Measurements from ENCODE around the gene EGFR.
A peak's percentile ranks its signal among the peaks of the same experiment; 100 is the strongest.

Gene EGFR

GRCh38 chr7:55065511-55066229 is 46.9 kb downstream of the EGFR start:
- DNase-seq = no peak

DNA sequence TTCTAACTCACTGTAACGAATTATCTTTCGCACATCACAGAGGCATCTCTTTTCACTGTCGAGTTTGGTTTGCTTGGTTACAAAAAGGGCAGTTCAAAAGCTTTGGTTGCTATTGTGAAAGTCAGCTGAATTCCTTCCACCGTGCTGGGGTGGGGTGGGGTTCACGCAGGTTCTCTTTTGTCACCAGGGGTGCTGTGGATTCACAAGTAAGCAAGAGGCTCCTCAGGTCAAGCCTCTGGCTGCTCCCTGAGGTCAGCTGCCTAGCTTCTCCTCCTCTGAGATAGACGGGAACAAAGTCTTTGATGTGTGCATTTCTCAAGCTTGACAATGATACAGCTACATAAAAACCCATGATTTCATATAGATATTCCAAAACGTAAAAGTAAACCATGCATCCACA is 47.7 kb downstream of the EGFR start:
- no peak for DNase-seq

DNA sequence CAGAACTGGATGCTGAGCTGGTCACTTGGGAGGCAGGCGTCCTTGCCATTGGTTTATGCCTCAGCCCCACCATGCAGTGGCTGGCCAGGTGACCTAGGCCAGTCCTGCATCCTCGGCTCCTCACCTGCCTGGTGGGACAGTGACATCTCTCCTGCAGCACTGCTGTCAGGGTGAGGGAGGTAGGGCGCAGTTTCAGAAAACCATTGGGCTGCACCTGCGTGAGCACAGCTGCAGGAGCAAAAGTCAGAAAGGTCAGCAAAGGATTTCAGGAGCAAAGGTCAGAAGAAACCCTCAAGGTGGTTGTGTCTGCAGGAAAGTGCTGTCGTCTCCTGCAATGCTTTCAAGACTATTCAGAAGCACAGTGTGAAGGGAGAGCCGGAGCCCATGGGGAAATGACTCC is 48.1 kb downstream of the EGFR start:
- no peak for DNase-seq

GRCh38 chr7:55067748-55068147 is 48.9 kb downstream of the EGFR start:
- DNase-seq = no peak

DNA sequence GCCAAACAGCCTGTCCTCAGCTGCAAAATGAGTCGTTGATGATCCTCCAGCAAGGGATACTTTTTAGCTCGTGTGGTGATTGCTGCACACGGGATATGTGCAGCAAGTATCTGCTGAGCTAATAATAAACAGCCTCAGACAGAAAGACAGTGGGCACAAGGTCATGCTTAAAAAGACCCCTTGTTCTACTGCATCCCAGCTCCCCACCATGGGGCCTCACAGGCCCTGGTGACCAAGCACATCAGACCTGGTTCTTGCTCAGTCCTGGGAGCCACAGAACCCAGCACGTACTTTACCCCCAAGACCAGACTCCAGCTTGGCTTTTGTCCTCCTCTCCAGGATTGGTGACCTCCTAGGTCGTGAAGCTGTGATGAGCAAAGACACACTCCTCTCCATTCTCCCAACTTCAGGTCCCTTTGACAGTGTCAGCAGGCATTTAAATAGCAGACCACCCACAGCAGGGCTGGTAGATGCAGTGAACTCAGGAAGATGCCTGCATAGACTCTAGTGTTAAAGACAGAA is 50.5 kb downstream of the EGFR start:
- DNase-seq = no peak

GRCh38 chr7:55070271-55070743 is 51.5 kb downstream of the EGFR start:
- DNase-seq = no peak

GRCh38 chr7:55070854-55071253 is 52.0 kb downstream of the EGFR start:
- DNase-seq = no peak

DNA sequence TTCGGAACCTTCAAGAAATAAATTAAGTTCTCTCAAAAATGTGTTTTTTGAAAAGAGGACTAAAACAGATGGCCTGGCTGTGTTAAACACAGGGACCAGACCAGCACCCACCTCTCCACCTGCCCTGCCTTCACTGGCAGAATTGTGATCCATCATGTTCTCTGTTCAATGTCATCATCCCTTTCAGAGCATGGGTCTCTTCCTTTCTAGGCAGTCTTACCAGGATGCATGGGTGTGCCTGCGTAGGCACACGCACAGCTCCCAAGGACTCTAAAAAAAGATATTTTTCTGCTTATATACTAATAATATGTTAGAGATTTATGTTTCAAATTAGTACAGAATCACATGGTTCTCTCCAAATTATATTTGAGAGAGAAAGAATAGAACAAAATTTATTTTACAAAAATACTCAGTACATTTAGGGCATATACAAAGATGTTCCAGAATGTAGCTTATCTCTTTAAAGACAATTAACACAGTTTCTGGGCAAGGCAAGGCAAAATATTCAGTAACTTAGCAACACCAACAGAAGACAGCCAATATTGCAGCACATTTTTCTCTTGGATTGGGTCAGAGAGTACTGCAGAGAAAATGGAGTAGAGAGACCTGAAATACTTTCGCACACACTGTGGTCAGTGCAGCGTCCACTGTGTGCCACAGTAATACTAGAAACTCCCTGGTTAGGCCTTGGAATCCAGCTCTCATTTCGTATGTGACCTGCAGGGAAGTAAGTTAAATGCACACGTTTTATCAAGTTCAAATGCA is 52.8 kb downstream of the EGFR start:
- no peak for DNase-seq

- no peak for DNase-seq
These were observed 53.4 kb downstream of the EGFR start for GRCh38 chr7:55072251-55072650.

DNA sequence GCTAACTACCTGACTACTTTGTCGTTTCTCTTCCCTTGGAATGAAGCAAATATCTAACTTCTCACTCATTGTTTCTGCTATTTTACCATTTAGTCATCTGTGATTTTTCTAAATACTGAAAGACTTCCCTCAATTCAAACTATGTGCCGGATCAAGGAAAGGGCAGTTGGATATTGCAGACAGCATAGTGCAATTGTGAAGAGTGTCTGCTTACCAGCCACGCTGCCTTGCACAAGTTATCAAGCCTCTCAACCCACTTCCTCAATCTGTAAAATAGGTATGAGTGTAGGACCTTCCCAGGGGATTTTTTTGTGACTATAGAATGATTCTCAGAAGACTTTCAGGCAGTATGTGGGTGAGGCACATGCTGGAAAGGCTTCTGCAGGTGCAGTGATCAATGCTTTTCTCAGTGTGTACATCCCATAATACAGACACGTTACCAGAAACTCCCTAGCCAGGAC is 54.3 kb downstream of the EGFR start:
- DNase-seq = no peak

GRCh38 chr7:55073976-55074528 is 55.2 kb downstream of the EGFR start:
- no peak for DNase-seq

DNA sequence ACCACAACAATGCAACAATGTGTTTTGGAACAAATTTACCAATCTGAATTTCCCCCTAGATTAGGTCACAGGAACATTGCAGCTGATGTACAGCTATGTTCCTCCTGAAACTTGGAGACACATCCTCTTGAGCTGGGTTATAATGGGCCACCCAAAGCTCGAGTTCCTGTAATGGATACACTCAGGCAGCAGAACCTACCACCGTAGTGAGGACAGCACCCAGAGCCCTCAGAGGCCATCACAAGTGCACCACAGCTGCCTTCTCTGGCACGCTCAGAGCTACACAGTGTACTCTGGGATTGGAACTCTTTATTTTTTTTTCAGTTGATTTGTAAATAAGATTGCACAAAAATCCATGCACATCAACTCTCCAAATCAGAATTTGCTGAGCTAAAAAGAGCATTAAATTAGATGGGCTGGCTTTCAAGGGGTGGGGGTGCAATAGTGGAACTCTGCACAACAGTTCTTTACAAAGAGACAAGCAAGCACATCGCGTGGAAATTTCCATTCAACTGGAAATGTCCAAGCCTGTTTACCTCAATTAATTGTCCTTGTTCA is 56.7 kb downstream of the EGFR start:
- no peak for DNase-seq

DNA sequence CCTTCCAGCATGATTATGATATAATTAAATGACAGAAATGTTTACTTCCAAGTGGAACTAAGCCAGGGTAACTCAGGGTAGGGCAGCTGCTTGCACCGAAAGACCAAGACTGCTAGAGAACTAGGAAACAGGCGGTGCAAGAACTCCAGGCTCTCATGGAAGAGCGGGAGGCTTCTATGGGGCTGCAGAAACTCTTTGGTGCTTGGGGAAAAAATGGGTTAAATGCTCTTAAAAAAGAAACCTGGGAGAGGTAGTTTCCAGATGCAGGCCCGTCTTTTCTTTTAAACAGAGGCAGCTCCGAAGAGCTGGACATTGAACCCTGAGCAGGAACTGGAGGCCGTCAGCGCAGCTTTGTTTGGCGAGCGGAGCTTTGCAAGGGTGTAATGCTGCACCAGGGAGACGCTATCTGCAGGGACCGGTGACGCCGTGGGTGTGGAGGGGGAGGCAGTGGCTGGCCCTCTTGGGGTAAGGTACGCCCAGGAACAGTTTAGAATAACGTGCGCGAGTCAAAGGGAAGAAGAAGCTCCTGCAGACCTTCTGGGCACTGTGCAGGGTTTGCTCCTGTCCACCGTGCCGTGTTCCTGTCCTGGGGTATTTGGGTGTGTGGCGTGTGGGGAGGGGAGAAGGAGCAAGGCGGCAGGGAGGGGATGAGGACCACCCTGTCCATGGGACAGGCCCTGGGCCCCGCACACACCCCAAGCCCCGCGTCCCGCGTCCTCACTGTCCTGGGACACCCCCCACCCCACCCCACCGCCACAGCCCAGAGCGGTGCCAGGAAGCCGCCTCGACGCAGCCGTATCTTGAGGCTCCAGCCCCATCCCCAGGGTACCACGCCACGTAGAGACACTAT is 59.0 kb downstream of the EGFR start:
- no peak for DNase-seq

DNA sequence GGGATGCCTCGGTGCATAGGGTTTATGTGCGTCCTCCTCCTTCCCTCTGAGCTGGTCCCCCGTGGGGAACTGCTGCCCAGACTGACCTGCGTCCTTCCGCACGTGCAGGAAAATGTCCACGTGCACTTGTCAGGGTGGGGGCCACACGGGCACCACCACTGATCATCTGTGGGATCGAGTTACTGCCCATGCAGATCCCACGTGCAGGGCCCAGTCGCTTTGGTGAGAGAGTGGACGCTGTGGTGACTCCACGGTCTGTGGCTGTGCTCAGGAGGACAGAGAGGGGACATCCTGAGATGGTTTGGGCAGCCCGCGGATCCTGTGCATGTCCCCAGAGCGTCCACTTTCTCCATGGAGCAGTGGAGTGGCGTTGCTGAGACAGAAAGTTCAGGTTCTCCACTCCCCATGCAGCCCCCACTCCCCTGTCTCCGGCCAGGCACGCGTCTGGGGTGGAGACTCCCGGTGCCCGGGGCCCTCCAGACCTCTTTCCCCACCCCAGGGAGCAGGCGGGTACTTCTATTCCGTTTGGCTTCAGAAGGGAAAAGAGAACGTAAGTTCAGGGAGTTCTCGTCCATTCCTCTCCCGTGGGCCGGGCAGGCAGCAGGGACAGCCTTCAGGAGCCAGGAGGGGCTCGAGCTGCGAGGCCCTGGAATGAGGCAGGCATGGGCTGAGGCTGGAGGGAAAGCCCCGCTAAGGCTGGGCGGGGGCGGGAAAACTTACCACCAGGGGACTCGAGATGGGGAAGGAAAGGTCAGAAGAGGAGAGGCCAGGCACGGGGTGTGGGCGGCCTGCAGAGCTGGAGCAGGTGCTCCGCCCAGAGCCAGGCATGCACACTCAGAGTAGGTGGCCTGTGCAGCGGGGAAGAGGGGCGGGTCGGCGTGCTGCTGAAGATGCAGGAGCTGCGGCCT is 59.9 kb downstream of the EGFR start:
- DNase-seq = peak; percentile 87

DNA sequence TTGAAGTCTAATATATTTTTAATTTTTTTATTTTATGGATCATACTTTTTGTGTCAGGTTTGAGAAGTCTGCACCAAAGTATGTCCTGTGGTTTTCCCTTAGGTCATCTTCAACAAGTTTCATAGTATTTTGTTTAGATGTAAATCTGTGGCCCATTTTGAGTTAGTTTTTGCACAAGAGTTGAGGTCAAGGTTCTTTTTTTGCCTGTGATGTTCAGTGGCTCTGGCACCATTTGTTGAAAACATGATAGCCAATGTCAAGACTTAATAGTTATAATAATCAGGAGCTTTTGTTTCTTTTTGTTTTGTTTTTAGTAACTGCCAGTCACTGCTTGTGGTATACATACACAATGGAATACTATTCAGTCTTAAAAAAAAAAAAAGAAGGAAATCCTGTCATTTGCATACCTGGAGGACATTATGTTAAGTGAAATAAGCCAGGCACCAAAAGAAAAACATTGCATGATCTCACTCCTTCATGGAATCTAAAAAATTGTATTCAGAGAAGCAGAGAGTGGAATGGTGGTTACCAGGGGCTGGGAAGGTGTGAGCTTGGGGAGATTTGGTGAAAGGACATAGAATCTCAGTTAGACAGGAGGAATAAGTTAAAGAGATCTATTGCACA is 61.3 kb downstream of the EGFR start:
- DNase-seq = no peak

GRCh38 chr7:55081068-55081467 is 62.3 kb downstream of the EGFR start:
- no peak for DNase-seq

DNA sequence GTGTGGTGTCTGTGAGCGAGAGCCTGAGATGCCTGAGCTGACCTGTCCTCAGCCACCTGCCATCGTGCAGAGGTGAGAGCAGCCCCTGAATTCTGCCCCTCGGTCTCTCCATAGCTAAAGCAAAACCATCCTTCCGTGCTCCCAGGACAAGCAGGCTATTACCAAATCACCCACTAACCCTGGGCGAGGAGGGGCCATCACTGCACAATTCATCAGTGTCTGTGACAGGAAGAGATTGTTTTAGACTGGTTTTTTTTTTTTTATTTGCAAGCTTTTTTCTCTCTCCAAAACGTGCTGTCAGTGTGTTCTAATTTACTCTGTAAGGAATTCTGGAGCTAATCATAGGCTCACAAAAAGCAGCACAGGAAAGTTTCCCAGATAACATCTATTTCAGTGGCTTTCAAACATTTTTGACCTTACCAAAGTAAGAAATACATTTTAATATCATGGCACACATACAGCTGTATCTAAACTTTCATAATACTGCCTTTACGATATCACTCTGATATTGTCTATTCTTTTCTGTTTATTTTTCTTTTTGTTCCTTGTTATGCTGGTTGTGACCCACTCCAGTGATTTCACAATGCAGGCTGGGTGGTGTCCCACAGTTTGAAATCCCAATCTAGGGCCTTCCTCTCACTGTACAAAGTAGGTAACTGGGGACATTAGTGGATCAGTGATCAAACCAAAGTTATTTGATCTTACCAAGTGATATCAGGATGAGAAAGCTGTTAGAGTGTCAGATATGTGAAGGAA is 62.8 kb downstream of the EGFR start:
- no peak for DNase-seq

GRCh38 chr7:55082228-55082603 is 63.4 kb downstream of the EGFR start:
- no peak for DNase-seq

- no peak for DNase-seq
These were observed 64.4 kb downstream of the EGFR start for GRCh38 chr7:55083206-55083605.

- DNase-seq = no peak
These were observed 65.5 kb downstream of the EGFR start for GRCh38 chr7:55084307-55084706.
